K562 (cell line): ENCODE data around the gene CCT5. TPM values are rescaled to one million over a fixed set of nuclear protein-coding genes. Genes with fewer than 3 reads are reported as not detected.

Experiments
- BMI1 ChIP-seq: fragments of 150-350 bp; IDR thresholded peaks from 2 replicates; pipeline ENCODE4 v1.6.1; 2014; ENCODE audit warnings: low read length
- C11orf30 ChIP-seq: fragments of 450-650 bp; IDR thresholded peaks from 2 replicates; pipeline ENCODE4 v1.6.1; 2016; ENCODE audit warnings: low read depth, mild to moderate bottlenecking
- CUX1 ChIP-seq: fragments of 200-800 bp; sonication (Bioruptor generic); IDR thresholded peaks from 2 replicates; pipeline ENCODE4 v1.6.1; 2016; ENCODE audit warnings: missing genetic modification characterization, missing compliant biosample characterization
- EGR1 ChIP-seq: fragments of 450-650 bp; conservative IDR thresholded peaks from 2 replicates; pipeline ENCODE4 v1.6.1; 2017; ENCODE audit warnings: mild to moderate bottlenecking
- FOXO4 ChIP-seq: fragments of 450-650 bp; formaldehyde crosslinking; IDR thresholded peaks from 2 replicates; pipeline ENCODE4 v1.4.0; 2020; ENCODE audit warnings: mild to moderate bottlenecking, moderate library complexity
- GATA2 ChIP-seq: sonication (generic); formaldehyde crosslinking; IDR thresholded peaks from 2 replicates; pipeline ENCODE4 v1.4.0; 2020; ENCODE audit warnings: mild to moderate bottlenecking, missing genetic modification reagents
- GTF2F1 ChIP-seq: IDR thresholded peaks from 2 replicates; pipeline ENCODE4 v1.6.1; 2011; ENCODE audit warnings: low read depth, low read length, improper control_type of control experiment
- HDAC3 ChIP-seq: fragments of 450-650 bp; IDR thresholded peaks from 2 replicates; pipeline ENCODE4 v1.6.1; 2018; ENCODE audit warnings: borderline replicate concordance, mild to moderate bottlenecking, moderate library complexity; ENCODE audit not compliant: partially characterized antibody
- HINFP ChIP-seq: fragments of 450-650 bp; conservative IDR thresholded peaks from 2 replicates; pipeline ENCODE4 v1.6.1; 2016; ENCODE audit warnings: missing genetic modification characterization, low read depth, mild to moderate bottlenecking, control low read depth, missing compliant biosample characterization
- PCBP2 ChIP-seq: fragments of 200-400 bp; formaldehyde crosslinking; IDR thresholded peaks from 2 replicates; pipeline ENCODE4 v1.6.1; 2018; ENCODE audit warnings: low read length, low read depth, mild to moderate bottlenecking, moderate library complexity; ENCODE audit not compliant: poor library complexity, severe bottlenecking
- PKNOX1 ChIP-seq: fragments of 450-650 bp; IDR thresholded peaks from 2 replicates; pipeline ENCODE4 v1.6.1; 2016
- POLR3G ChIP-seq: IDR thresholded peaks from 2 replicates; pipeline ENCODE4 v1.6.1; 2011; ENCODE audit not compliant: insufficient read length, insufficient replicate concordance; ENCODE audit errors: extremely low read depth
- SLC30A9 ChIP-seq: fragments of 250-450 bp; sonication (Bioruptor Pico); IDR thresholded peaks from 2 replicates; pipeline ENCODE4 v1.8.0; 2022; ENCODE audit warnings: mild to moderate bottlenecking, moderate library complexity
- U2AF2 ChIP-seq: fragments of 200-400 bp; formaldehyde crosslinking; optimal IDR thresholded peaks from 2 replicates; pipeline ENCODE3; 2017; ENCODE audit warnings: low read depth, mild to moderate bottlenecking, low read length
- WHSC1 ChIP-seq: IDR thresholded peaks from one replicate; pipeline ENCODE4 v1.6.1; 2012; ENCODE audit warnings: low read length, control low read depth, inconsistent platforms
- ZBTB1 ChIP-seq: sonication (generic); formaldehyde crosslinking; IDR thresholded peaks from 2 replicates; pipeline ENCODE4 v1.8.1; 2023; ENCODE audit warnings: missing genetic modification reagents, low read depth, mild to moderate bottlenecking, borderline replicate concordance
- ZNF263 ChIP-seq: sonication (generic); formaldehyde crosslinking; IDR thresholded peaks from 2 replicates; pipeline ENCODE4 v1.8.0; 2022; ENCODE audit warnings: mild to moderate bottlenecking, missing genetic modification reagents, borderline replicate concordance
- ZNF785 ChIP-seq: fragments of 250-450 bp; sonication (Bioruptor Pico); IDR thresholded peaks from 2 replicates; pipeline ENCODE4 v1.4.0; 2020; ENCODE audit warnings: mild to moderate bottlenecking
- polyA plus RNA-seq, 8 experiments: library from polyadenylated mRNA; depleted of rRNA in 4 of 8; stranded (reverse) in 5 of 8; unstranded in 3 of 8; fragments of >200 nt; fragmentation: Nextera tagmentation in 2 of 8; fragmentation: Illumina TruSeq in 1 of 8; extraction: Ambion mirVana in 2 of 8; extraction: Trizol in 1 of 8; gene quantifications; 2 replicates each; pipeline versions ENCODE4 v1.2.1 to v1.2.3, GENCODE V29; 2011 to 2014; ENCODE audit warnings: inconsistent platforms in 1 of 8, missing spikeins in 1 of 8
- total RNA-seq, 7 experiments: library from RNA; depleted of rRNA in 6 of 7; stranded (reverse); fragments of >200 nt in 6 of 7; fragmentation: Illumina TruSeq in 2 of 7; extraction: Trizol in 2 of 7; gene quantifications; 2 replicates each; pipeline versions ENCODE4 v1.2.1 to v1.2.3, GENCODE V29; 2011 to 2021; ENCODE audit warnings: low replicate concordance in 1 of 7

CCT5 gene
- total and polyA plus RNA-seq, 9 of the 15 experiments (the other 6 are each of a cell fraction or from before 2014, with no cell fraction given) = 782 to 1,606 (median 1,153) TPM

- TF ChIP-seq C11orf30 (no peak), HINFP (no peak), CUX1 (CRISPR knock-in tag) (no peak), POLR3G (no peak), SLC30A9 (CRISPR knock-in tag) (no peak), ZBTB1 (no peak; the same call in 1 of the 2 replicates), PCBP2 (no peak), EGR1 (peak; percentile 84), U2AF2 (no peak), BMI1 (no peak), PKNOX1 (no peak), HDAC3 (no peak), ZNF785 (no peak), GTF2F1 (no peak; the same call in 1 of the 2 replicates), FOXO4 (CRISPR knock-in tag) (no peak), GATA2 (CRISPR knock-in tag) (no peak), ZNF263 (CRISPR knock-in tag) (peak; percentile 75), WHSC1 (no peak)
Measured at GRCh38 chr5:10307206-10308148, 57.4 kb downstream of the CCT5 start, which contains the start of gene CMBL (continued).
